Left hindlimb (tissue), 1 donor: Measurements from ENCODE around the gene UCP3.

ENCODE experiments used
- DNase-seq: peaks from one replicate; pipeline ENCODE4 v3.0.0-alpha.2; 2018

UCP3 gene

GRCh38 chr11:73976451-73977151 is 32.3 kb downstream of the UCP3 start:
- no peak for DNase-seq

- no peak for DNase-seq
Observed at GRCh38 chr11:73975479-73975757, 33.5 kb downstream of the UCP3 start.

GRCh38 chr11:73974604-73975478 is 34.0 kb downstream of the UCP3 start:
- DNase-seq = no peak

GRCh38 chr11:73972620-73973449 is 36.0 kb downstream of the UCP3 start:
- DNase-seq = no peak

- no peak for DNase-seq
Observed at GRCh38 chr11:73972187-73972586, 36.7 kb downstream of the UCP3 start.

GRCh38 chr11:73971175-73971719 is 37.6 kb downstream of the UCP3 start:
- no peak for DNase-seq

- DNase-seq = no peak
Observed at GRCh38 chr11:73969991-73970800, 38.7 kb downstream of the UCP3 start.

GRCh38 chr11:73969091-73969490 is 39.8 kb downstream of the UCP3 start:
- no peak for DNase-seq

GRCh38 chr11:73968356-73968966 is 40.4 kb downstream of the UCP3 start:
- no peak for DNase-seq

GRCh38 chr11:73965764-73966121 is 43.1 kb downstream of the UCP3 start:
- no peak for DNase-seq

- no peak for DNase-seq
Observed at GRCh38 chr11:73965076-73965763, 43.7 kb downstream of the UCP3 start.

- DNase-seq = no peak
Observed at GRCh38 chr11:73963861-73964260, 45.0 kb downstream of the UCP3 start.

GRCh38 chr11:73962101-73962705 is 46.7 kb downstream of the UCP3 start:
- DNase-seq = no peak

- no peak for DNase-seq
Observed at GRCh38 chr11:73961321-73961720, 47.6 kb downstream of the UCP3 start.

- no peak for DNase-seq
Observed at GRCh38 chr11:73958521-73959141, 50.3 kb downstream of the UCP3 start.

- no peak for DNase-seq
Observed at GRCh38 chr11:73957654-73958361, 51.1 kb downstream of the UCP3 start.

GRCh38 chr11:73956876-73957653 is 51.8 kb downstream of the UCP3 start:
- DNase-seq = no peak

- DNase-seq = no peak
Observed at GRCh38 chr11:73951797-73952196, 57.1 kb downstream of the UCP3 start.
